Pons (tissue), 1 donor: ENCODE results near the gene GYPC.
"Not testable (repeated sequence)": the region's sequence is repeated elsewhere in the genome, so short reads cannot be mapped to it uniquely, and the experiment has no call there.

Experiments
- DNase-seq: peaks from one replicate; pipeline ENCODE4 v3.0.0-alpha.2; 2016; ENCODE audit warnings: low spot score

GYPC gene

DNA sequence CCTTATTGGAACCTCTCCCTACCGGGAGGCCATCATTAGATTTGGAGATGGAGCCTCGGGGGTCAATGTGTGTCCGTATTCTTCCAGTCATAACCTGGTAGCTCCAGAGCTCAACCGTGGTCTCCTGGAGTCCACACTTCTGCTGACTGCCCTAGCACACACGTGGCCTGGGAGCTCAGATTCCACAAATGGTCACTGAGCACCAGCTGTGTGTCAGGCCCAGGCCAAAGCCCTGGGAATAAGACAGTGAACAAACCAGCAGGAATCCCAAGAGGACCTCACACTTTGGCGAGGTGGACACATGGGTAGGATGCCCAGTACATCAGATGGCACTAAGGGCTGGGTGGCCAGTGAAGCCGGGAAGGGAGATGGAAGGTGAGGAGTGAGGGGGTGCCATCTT is 15.5 kb downstream of the GYPC start:
- DNase-seq: no peak

DNA sequence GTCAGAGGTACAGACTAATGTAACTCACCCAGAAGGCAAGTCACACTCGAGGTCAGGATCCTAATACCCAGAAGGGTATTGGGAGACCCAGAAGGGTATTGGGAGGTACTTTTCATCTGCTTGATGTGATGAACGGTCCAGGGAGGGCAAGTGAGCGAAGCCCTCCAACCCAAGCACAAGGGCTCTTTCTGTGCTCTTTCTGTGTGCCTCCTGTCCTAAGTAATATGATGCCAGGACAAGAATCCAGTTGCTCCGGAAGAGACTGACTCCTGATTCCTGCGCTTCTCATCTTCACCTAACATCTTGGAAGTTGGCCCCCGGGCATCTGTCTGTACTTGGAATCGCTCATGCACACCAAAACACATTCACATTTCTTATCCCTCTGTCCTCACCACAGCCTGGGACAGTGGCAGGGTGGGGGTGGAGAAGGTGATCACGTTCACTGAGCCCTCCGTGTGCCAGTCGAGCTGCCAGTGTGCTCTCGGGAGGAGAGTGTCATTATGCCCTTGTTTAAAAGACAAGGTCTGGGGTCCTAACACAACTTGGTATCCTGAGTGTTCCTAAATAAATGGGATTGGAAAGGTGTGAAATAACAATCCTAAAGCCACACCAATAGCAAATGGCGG is 17.1 kb downstream of the GYPC start:
- no peak for DNase-seq

DNA sequence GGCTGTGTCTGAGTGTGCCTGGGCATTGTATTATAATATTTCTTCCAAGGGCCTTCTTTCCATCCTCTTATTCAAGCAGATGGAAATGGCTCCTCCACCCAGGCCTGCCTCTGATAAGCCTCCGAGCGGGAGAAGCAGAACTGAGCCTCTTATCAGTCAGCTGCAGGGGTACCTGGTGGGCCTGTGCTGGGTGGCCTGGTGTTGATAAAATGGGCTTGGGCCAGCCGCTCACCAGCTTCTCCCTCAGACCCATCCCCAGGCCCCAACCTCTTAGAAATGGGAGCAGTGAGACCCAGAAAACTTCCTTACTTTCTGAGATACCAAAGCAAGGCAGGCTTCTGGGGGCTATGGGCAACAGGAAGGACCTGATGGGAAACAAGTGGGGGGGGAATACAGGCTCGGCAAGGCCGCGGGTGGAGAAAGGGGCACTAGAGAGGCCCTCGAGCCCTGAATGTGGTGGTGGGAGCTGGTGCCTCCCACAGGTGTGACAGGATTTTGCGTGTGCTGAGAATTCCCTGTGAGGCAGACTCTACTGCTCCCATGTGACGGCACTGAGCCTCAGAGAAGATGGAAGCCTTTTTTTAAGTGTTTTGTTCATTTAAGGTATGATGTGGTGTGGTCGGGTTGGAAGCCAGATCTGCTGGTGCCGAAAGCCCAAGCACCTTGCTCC is 18.3 kb downstream of the GYPC start:
- no peak for DNase-seq

DNA sequence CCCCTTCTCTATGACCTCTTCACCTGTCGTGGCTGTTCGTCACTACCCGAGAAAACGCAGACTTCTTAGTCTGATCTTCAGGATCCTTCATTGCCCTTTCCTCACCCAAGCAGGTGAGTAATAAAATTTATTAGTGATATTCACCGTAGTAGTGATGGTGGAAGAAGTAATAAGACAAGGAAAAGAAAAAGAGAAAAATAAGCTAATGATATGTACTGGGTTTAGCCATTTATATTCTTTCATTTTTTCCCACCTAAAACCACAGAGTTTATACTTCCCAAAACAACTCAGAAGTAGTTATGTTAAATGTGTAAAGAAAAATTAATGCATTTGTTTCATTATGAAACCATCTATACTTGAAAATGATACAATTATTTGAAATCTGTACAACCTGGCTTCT is 19.7 kb downstream of the GYPC start:
- DNase-seq: no peak

DNA sequence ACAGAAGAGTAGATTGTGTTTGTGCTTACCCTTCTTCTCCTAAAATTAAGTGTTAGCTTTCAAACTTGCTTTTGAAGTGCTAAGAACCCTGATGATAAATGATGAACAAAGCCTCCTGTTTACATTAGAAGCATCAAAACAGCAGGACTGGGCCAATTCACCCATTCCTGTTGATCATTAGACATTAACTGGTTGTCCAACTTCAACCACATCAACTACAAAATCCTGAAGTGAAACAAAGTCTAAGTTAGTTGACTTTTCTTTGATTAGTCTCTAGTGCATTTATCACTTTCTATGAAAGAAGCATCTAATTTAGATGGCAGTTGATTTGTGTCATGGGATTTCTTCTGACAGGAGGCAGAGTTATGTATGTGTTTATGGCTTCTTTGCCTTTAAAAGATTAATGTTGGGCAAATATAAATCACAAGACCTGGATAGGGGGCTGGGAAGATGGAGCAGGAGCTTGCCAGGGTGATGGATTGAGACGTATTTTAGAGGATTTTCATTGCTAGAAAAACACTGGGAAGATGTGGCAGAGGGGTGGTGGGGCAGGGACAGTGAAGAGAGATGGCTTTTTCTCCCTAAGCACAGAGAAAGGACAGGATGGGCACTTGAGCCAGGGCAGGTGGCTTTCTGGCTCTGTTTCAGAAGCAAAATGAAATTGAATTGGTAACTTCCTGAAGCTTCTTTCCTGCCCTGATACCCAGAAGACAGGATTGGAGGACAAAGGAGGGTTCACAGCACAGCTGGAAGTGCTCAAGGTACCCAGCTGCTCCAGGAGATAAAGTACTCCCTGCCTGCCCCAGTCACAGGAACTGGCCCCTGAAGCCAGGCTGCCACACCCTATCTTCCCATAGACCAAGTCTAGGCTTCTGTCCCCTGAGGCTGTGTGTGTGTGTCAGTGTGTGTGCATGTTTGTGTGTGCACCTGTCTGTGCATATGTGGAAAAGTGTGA is 20.5 kb downstream of the GYPC start:
- DNase-seq: no peak

DNA sequence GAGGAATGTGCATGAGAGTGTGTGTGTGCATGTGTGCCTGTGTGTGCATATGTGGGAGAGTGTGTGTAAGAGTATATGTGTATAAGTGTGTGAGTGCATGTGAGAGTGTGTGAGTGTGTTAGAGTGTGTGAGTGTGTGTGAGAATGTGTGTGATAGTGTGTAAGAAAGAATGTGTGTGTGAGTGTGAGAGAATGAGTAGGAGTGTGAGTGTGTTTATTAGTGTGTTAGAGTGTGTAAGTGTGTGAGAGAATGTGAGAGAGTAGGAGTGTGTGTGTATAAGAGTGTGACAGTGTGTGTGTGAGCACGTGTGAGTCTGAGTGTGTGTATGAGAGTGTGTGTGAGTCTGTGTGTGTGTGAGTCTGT is 21.2 kb downstream of the GYPC start:
- DNase-seq: no peak

DNA sequence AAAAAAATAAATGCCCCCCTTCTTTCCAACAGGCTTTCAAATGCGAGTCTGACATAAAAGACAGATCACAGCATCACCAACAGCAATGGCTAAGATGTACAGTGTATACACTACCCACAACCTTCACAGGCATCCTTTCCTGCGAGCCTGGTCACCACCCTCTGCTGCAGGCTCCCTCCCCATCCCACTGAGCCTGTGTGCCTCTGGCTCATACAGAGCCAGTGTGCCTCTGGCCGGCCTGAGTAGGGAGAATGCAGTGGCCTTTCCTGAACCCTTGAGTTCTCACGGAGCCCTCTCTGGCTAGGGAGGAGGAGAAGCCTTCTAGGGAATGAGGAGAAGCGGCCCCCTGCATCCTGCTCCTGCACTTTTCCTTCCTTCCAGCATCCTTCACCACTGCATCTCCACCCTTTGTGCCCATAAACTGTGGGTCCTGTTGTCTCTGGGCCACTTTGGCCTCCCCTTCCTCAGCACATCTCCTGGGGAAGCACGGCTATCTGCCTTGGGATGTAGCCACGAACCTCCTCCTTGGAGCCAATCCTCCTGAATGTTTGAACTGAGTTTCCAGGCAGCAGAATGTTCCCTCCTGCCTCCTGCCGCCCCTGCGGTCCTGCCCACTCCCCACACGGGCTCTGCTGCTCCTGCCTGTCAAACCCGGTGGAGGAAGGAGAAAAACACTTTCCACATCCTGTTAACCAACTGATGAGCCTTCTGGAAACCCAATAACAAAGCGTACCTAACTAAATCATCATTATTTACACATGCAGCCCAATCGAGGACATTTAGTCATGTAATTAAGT is 22.5 kb downstream of the GYPC start:
- no peak for DNase-seq

DNA sequence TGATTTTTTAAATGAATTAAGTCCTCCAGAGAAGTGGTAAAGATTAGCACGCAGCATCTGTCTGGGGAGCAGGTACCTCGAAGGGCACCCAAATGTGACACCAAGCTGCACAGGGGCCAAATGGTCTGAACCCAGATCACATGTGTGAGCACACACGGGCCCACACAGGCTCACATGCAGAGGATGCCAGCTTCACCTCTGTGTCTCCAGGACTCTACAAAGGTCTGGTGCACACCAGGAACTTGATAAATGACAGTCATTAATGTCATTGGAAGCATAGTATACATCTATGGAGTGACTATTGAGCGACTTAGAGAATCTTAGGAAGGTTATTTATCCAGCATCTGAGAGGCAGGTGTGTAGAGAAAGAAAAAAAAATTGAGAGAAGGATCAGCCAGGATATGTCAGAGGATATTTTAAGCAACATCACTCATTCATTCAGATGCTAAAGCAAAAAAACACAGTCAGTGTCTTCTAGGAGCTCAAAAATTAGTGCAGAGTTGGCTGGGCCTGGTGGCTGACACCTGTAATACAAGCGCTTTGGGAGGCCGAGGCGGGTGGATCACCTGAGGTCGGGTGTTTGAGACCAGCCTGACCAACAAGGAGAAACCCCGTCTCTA is 23.2 kb downstream of the GYPC start:
- no peak for DNase-seq

DNA sequence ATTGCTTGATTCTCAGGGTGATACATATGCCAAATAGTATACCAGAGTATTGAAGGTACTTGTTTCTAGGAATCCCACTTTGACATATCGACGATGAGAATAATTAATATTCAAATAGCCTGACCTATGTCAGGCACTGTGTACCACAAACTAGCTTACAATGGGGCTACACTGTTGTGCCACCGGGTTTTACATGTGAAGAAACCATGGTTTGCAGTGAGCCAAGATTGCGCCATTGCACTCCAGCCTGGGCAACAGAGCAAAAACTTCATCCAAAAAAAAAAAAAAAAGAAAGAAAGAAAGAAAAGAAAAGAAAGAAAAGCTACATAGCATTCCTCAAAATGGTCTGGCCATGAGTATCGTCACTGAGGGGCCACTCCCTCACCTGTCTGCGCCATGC is 25.5 kb downstream of the GYPC start:
- DNase-seq: no peak

DNA sequence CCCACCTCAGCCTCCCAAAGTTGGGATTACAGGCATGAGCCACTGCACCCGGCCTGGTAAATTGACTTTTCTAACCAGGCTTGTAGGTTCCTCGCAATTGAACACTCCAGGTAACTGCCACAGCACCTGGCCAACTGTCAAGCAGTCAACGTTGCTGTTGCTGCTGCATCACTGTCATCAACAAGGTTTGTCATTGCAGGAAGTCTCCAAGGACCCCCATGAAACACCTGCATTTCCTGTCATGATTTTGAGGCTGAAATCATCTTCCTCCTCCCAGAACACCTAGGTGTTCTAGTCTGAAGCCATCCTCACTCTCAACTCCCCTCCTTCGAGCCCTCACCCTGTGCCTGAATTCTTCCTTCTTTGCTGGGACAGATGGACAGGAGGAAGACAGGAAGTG is 29.7 kb downstream of the GYPC start:
- DNase-seq: no peak

DNA sequence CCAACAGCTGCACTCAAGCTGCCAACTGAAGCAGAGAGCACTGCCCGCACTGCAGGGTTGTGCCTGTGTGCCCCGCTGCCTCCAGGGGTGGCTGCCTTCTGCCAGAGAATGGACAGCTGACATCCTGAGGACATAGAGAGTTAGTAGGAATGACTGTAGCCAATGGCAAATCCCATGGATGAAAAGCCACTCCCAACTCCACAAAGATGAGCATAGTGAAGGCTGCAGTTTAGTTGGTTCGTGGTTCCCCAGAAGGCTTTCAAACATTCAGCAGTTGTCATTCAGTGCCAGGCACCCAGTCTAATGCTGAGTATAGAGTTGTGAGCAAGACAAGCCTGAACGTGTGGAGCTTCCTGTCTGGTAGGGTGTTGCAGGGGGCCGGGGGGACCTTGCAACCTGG is 30.3 kb downstream of the GYPC start:
- no peak for DNase-seq

DNA sequence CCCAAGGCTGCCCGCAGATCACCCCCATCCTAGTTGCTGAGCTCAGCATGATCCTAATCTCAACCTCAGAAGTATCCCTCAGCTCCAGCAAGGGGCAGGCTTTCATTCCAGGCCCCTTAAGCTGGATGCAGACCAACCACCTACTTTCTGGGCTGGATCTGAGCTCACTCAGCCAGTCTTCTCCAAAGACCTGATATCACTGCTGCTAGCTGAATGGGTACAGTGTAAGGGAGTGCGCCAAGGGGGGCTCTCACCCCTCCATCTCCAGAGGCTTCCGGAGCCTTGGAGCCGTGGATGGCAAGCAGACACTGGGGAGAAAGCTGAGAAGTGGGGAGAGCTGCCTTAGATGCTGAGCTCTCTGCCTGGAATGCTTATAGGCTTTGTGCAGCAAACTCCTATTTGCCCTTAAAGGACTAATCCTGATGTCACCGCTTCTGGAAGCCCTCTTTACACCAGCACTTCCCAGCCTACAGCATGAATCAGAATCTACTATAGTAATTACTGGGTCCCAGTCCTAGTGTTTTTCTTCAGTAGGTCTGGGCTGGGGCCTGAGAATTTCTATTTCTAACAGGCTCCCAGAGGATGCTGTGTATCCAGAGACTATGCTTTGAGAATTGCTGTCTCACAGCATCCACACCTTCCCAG is 31.0 kb downstream of the GYPC start:
- DNase-seq: no peak

DNA sequence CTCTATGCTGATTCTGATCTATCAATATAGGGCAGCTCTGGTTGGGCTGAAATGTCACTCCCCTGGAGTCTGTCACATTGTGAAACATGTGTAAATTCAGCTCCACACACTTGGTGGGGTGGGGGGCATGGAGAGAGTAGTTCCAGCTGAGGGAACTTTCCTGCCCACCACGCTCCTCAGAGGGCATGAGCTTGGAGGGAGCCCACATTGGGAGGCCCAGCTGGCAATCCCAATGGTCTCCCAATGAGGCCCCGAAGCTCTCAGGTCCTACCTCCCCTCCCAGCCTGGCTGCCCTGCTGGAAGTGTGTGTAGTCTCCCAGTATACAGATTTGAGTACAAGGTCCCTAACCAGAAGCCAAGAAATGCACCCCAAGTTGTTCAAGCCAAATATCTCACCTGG is 31.5 kb downstream of the GYPC start:
- DNase-seq: no peak

DNA sequence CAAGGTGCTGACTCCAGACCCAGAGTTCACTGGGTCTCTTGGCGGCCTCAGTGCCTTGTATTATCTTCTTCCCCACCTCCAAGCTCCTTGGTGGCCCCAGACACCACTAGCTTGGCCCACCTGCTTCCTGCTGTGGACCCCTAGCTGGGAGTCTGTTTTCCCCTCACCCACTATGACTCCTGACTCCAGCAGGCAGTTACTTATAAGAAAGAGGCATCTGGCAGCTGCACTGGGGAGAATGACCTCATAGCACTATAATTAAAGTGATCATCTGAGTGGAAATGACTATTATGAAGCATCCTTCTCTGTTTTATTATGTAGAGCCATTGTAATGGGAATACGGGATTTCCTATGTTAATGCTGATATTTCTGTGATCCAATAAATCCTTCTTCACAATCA is 32.6 kb downstream of the GYPC start:
- not testable (repeated sequence) for DNase-seq

DNA sequence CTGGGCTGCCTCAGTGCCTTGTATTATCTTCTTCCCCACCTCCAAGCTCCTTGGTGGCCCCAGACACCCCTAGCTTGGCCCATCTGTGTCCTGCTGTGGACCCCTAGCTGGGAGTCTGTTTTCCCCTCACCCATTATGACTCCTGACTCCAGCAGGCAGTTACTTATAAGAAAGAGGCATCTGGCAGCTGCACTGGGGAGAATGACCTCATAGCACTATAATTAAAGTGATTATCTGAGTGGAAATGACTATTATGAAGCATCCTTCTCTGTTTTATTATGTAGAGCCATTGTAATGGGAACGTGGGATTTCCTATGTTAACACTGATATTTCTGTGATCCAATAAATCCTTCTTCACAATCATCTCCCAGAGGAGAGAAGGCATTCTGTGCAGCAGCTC is 36.3 kb downstream of the GYPC start:
- DNase-seq: not testable (repeated sequence)

DNA sequence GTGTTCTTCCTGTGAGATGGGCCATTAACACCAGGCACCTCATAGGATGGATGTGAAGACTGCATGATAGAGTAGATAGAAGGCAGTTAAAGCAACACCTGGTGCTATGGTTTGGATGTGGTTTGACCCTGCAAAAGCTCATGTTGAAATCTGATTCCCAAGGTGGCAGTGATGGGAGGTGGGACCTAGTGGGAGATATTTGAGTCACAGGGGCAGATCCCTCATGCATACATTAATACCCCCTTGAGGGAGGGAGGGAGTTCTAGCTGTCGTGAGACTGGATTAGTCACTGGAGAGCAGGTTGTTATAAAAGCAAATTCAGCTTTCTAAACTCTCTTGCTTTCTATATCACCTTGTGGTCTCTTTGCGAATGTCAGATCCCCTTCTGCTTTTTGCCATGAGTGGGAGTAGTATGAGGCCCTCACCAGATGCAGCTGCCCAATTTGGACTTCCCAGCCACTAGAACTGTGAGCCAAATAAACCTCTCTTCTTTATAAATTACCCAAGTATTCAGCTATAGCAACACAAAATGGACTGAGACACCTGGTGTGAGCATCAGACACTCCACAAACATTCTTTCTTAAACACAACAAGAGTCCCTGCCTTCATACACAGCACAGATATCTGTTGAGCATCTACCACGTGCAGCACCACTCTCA is 37.1 kb downstream of the GYPC start:
- not testable (repeated sequence) for DNase-seq

DNA sequence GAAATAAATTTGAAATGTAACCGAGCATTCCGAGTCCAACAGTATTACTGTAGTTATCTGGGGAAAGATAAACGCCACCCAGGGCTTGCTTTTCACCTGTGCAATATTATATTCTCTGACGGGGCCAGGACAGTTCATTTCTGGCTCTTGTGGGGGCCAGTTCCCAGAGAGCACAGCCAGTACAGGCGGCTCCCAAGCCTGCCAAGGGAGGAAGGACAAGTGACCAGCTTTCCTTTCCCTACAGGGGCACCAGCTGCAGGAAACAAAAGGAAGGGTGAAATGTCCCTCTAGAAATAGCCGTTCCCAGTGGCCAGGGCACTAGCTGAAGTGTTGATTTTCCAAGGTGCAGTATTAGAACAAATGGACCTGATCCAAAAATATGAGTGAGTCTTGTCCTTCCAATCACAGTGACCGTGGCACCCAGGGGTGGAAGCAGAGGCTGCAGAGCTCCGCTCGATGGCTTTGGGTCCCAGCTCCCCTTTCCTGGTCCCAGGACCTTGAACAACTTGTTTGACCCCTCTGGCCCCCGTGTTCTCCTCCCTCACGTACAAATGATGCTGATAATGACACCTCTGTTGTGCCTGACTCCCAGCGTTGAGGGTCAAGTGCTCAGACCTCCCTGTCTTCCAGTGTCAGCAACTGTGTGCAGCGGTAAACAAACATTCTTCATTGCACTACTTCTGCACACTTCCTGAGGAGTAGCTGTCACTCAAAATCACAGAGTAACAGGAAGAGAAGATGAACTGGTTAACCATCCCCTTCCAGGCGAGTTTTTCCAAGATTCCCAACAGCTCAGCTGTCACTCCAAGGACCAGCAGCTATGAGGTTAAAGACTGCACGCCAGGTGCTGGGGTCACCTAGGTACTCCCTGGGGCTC is 40.9 kb downstream of the GYPC start:
- DNase-seq: no peak

DNA sequence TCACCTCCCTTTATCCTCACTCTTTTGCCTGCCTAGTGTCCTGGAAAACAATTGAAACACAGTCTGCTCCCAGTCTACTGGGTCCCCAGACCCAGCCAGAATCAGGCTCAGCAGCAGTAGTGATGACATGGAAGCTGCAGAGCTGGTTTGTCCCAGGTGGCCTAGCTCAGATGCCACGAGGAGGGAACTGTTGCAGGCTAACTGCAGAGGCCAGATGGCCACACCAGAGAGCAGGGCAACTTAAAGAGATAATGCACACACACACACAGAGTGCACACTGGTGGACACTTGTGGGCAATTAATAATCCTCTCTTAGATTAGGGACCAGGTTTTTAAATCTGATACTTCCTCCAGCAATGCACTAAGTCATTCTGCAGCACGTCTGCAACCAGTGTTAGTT is 42.4 kb downstream of the GYPC start:
- DNase-seq: no peak

DNA sequence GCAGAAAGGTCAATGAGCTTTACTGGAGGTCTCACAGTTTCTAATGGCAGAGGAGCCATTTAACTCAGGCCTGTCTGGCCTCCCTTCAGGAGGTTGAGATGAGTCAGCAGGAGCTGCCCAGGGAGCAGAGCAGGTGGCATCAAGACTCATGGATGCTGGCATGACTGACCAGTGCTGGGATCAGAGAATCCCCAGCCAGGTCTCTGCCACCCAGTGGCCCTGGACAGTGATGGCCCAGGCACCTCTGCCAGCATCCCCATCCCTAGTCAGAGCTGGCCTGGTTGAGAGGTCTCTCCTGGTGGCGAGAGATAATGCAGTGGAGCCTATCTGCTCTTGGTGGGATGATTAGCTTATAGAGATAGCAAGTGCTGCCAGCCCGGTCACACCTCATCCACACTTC is 43.1 kb downstream of the GYPC start:
- no peak for DNase-seq
